ENCODE results near the gene FBH1.

The FBH1 gene

DNA sequence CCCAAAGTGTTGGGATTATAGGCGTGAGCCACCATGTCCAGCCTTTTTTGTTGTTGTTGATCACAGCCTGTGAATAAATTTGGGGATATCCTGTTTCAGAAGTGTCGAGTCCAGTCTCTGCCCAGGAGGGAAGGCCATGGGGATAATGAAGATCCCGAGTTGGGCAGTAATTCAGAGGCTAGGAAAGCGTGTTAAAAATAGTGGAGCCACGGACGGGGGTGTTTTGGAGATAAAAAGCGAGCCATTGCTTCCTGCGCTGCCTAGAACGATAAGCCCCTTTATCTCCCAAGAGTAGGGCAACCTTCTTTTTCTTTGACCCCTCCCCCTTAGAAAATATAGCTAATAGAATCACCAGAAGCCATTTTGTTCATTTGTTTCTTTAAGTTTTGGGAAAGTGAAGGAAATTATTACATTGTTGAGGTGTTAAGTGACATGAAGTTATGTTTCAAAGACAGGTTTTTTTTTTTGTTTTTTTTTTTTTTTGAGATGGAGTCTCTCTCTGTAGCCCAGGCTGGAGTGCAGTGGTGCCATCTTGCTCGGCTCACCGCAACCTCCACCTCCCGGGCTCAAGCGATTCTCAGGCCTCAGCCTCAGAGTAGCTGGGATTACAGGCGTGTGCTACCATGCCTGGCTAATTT is 44.0 kb downstream of the FBH1 start:
- Histone ChIP-seq H3K4ac (ENCODE audit: low read depth in 1 of 2, low read length in 2 of 2) (no peak overlapping the region), H3K4me3 (ENCODE audit: insufficient read depth in 1 of 2, low read depth in 1 of 2, low read length in 2 of 2) (no peak overlapping the region), H2BK5ac (ENCODE audit: low read depth, low read length, poor library complexity, severe bottlenecking) (no peak overlapping the region), H4K91ac (ENCODE audit: low read length) (no peak overlapping the region), H2AFZ (ENCODE audit: low read depth, low read length) (no peak overlapping the region), H2BK120ac (ENCODE audit: low read depth, low read length) (no peak overlapping the region), H3K18ac (ENCODE audit: low read depth in 1 of 2, low read length in 2 of 2) (no peak overlapping the region), H3K4me1 (ENCODE audit: control insufficient read depth, insufficient read depth, low read depth, low read length) (no peaks in the 10 kb centered on the region), H3K4me2 (ENCODE audit: low read length, poor library complexity, severe bottlenecking) (no peak overlapping the region), H2AK5ac (ENCODE audit: low read length, severe bottlenecking) (no peak overlapping the region), H3K79me1 (replicated peaks; ENCODE audit: low read length, poor library complexity, severe bottlenecking) (peaks cover 9% of the 10 kb centered on the region), H3K9ac (ENCODE audit: low read length) (no peak overlapping the region), H3K9me3 (ENCODE audit: control insufficient read depth, low read length) (no peaks in the 10 kb centered on the region), H3K36me3 (ENCODE audit: control insufficient read depth in 1 of 2, insufficient read depth in 2 of 2, low read depth in 1 of 2, low read length in 2 of 2) (peaks cover 59 to 94% of the 10 kb centered on the region in 2 experiments), H2BK15ac (ENCODE audit: low read depth, poor library complexity, severe bottlenecking) (no peak overlapping the region), H3K27me3 (ENCODE audit: control insufficient read depth in 1 of 2, insufficient read depth in 1 of 2, low read length in 2 of 2) (no peaks in the 10 kb centered on the region), H3K23ac (ENCODE audit: low read length in 2 of 2) (no peak overlapping the region), H2BK12ac (ENCODE audit: low read length in 2 of 2) (no peak overlapping the region), H3K14ac (ENCODE audit: low read length in 2 of 2) (no peak overlapping the region), H4K8ac (ENCODE audit: low read length) (no peak overlapping the region), H3K27ac (ENCODE audit: low read length, poor library complexity, severe bottlenecking) (no peak overlapping the region)
- WGBS: 92% methylated on average over 9 of the region's 14 CpGs
- no peak for DNase-seq

GRCh38 chr10:5935628-5936027 is 45.6 kb downstream of the FBH1 start:
- H2BK15ac ChIP-seq (ENCODE audit: low read depth, poor library complexity, severe bottlenecking): no peak overlapping the region
- H2AFZ ChIP-seq (ENCODE audit: low read depth, low read length): no peak overlapping the region
- no peaks in the 10 kb centered on the region for H3K27me3 ChIP-seq (ENCODE audit: control insufficient read depth in 1 of 2, insufficient read depth in 1 of 2, low read length in 2 of 2)
- no peak overlapping the region for H3K18ac ChIP-seq (ENCODE audit: low read depth in 1 of 2, low read length in 2 of 2)
- no peak overlapping the region for H3K4ac ChIP-seq (ENCODE audit: low read depth in 1 of 2, low read length in 2 of 2)
- H3K9ac ChIP-seq (ENCODE audit: low read length): no peak overlapping the region
- H2BK12ac ChIP-seq (ENCODE audit: low read length in 2 of 2): no peak overlapping the region
- H3K9me3 ChIP-seq (ENCODE audit: control insufficient read depth, low read length): no peaks in the 10 kb centered on the region
- H4K91ac ChIP-seq (ENCODE audit: low read length): no peak overlapping the region
- no peaks in the 10 kb centered on the region for H3K4me1 ChIP-seq (ENCODE audit: control insufficient read depth, insufficient read depth, low read depth, low read length)
- no peak overlapping the region for H2BK5ac ChIP-seq (ENCODE audit: low read depth, low read length, poor library complexity, severe bottlenecking)
- DNase-seq: no peak
- H2BK120ac ChIP-seq (ENCODE audit: low read depth, low read length): no peak overlapping the region
- H3K23ac ChIP-seq (ENCODE audit: low read length in 2 of 2): no peak overlapping the region
- 98% methylated on average over 10 of the region's 10 CpGs for WGBS
- no peak overlapping the region for H3K14ac ChIP-seq (ENCODE audit: low read length in 2 of 2)
- H2AK5ac ChIP-seq (ENCODE audit: low read length, severe bottlenecking): no peak overlapping the region
- H3K4me2 ChIP-seq (ENCODE audit: low read length, poor library complexity, severe bottlenecking): no peak overlapping the region
- H3K27ac ChIP-seq (ENCODE audit: low read length, poor library complexity, severe bottlenecking): no peak overlapping the region
- H4K8ac ChIP-seq (ENCODE audit: low read length): no peak overlapping the region
- peaks cover 4% of the 10 kb centered on the region for H3K79me1 ChIP-seq (replicated peaks; ENCODE audit: low read length, poor library complexity, severe bottlenecking)
- H3K4me3 ChIP-seq (ENCODE audit: insufficient read depth in 1 of 2, low read depth in 1 of 2, low read length in 2 of 2): no peak overlapping the region
- peaks cover 55 to 78% of the 10 kb centered on the region in 2 experiments for H3K36me3 ChIP-seq (ENCODE audit: control insufficient read depth in 1 of 2, insufficient read depth in 2 of 2, low read depth in 1 of 2, low read length in 2 of 2)

DNA sequence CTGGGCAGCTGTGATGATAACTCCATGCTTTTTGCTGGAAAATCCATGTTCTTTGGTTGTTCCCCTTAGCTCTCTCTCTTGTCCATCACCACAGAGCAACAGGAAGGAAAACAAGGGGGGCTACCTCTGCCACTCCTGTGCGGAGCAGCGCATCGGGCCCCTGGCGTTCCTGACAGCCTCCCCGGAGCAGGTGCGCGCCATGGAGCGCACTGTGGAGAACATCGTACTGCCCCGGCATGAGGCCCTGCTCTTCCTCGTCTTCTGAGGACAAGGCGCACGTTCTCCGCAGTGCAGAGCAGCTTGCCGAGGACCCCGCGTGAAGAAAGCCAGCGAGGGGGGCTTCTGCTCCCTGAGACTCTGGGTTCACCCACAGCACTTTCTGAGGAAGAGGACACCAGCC is 47.0 kb downstream of the FBH1 start:
- H3K4me1 ChIP-seq (ENCODE audit: control insufficient read depth, insufficient read depth, low read depth, low read length): no peaks in the 10 kb centered on the region
- H4K8ac ChIP-seq (ENCODE audit: low read length): no peak overlapping the region
- whole genome bisulfite sequencing: 97% methylated on average over 18 of the region's 18 CpGs
- H3K4me3 ChIP-seq (ENCODE audit: insufficient read depth in 1 of 2, low read depth in 1 of 2, low read length in 2 of 2): no peak overlapping the region
- peaks cover 50 to 64% of the 10 kb centered on the region in 2 experiments for H3K36me3 ChIP-seq (ENCODE audit: control insufficient read depth in 1 of 2, insufficient read depth in 2 of 2, low read depth in 1 of 2, low read length in 2 of 2)
- peaks cover 4% of the 10 kb centered on the region for H3K79me1 ChIP-seq (replicated peaks; ENCODE audit: low read length, poor library complexity, severe bottlenecking)
- H2BK5ac ChIP-seq (ENCODE audit: low read depth, low read length, poor library complexity, severe bottlenecking): no peak overlapping the region
- no peak overlapping the region for H2BK12ac ChIP-seq (ENCODE audit: low read length in 2 of 2)
- no peak overlapping the region for H2AK5ac ChIP-seq (ENCODE audit: low read length, severe bottlenecking)
- no peak overlapping the region for H3K18ac ChIP-seq (ENCODE audit: low read depth in 1 of 2, low read length in 2 of 2)
- H3K9ac ChIP-seq (ENCODE audit: low read length): no peak overlapping the region
- no peak overlapping the region for H3K14ac ChIP-seq (ENCODE audit: low read length in 2 of 2)
- H3K4ac ChIP-seq (ENCODE audit: low read depth in 1 of 2, low read length in 2 of 2): no peak overlapping the region
- no peaks in the 10 kb centered on the region for H3K9me3 ChIP-seq (ENCODE audit: control insufficient read depth, low read length)
- no peak for DNase-seq
- H2AFZ ChIP-seq (ENCODE audit: low read depth, low read length): no peak overlapping the region
- no peak overlapping the region for H2BK120ac ChIP-seq (ENCODE audit: low read depth, low read length)
- H2BK15ac ChIP-seq (ENCODE audit: low read depth, poor library complexity, severe bottlenecking): no peak overlapping the region
- no peak overlapping the region for H4K91ac ChIP-seq (ENCODE audit: low read length)
- H3K27me3 ChIP-seq (ENCODE audit: control insufficient read depth in 1 of 2, insufficient read depth in 1 of 2, low read length in 2 of 2): no peaks in the 10 kb centered on the region
- H3K4me2 ChIP-seq (ENCODE audit: low read length, poor library complexity, severe bottlenecking): no peak overlapping the region
- no peak overlapping the region for H3K23ac ChIP-seq (ENCODE audit: low read length in 2 of 2)
- H3K27ac ChIP-seq (ENCODE audit: low read length, poor library complexity, severe bottlenecking): no peak overlapping the region

GRCh38 chr10:5938291-5938690 is 48.2 kb downstream of the FBH1 start:
- DNase-seq: no peak
- H3K4me2 ChIP-seq (ENCODE audit: low read length, poor library complexity, severe bottlenecking): no peak overlapping the region
- no peak overlapping the region for H2BK5ac ChIP-seq (ENCODE audit: low read depth, low read length, poor library complexity, severe bottlenecking)
- peaks cover 4% of the 10 kb centered on the region for H3K79me1 ChIP-seq (replicated peaks; ENCODE audit: low read length, poor library complexity, severe bottlenecking)
- no peak overlapping the region for H2BK120ac ChIP-seq (ENCODE audit: low read depth, low read length)
- no peak overlapping the region for H3K27ac ChIP-seq (ENCODE audit: low read length, poor library complexity, severe bottlenecking)
- H3K18ac ChIP-seq (ENCODE audit: low read depth in 1 of 2, low read length in 2 of 2): no peak overlapping the region
- H3K23ac ChIP-seq (ENCODE audit: low read length in 2 of 2): no peak overlapping the region
- no peak overlapping the region for H3K4me3 ChIP-seq (ENCODE audit: insufficient read depth in 1 of 2, low read depth in 1 of 2, low read length in 2 of 2)
- no peak overlapping the region for H4K91ac ChIP-seq (ENCODE audit: low read length)
- no peak overlapping the region for H2AK5ac ChIP-seq (ENCODE audit: low read length, severe bottlenecking)
- H3K9ac ChIP-seq (ENCODE audit: low read length): no peak overlapping the region
- H3K4me1 ChIP-seq (ENCODE audit: control insufficient read depth, insufficient read depth, low read depth, low read length): no peaks in the 10 kb centered on the region
- H2BK12ac ChIP-seq (ENCODE audit: low read length in 2 of 2): no peak overlapping the region
- no peak overlapping the region for H3K14ac ChIP-seq (ENCODE audit: low read length in 2 of 2)
- H4K8ac ChIP-seq (ENCODE audit: low read length): no peak overlapping the region
- peaks cover 42 to 52% of the 10 kb centered on the region in 2 experiments for H3K36me3 ChIP-seq (ENCODE audit: control insufficient read depth in 1 of 2, insufficient read depth in 2 of 2, low read depth in 1 of 2, low read length in 2 of 2)
- H2AFZ ChIP-seq (ENCODE audit: low read depth, low read length): no peak overlapping the region
- 95% methylated on average over 12 of the region's 12 CpGs for WGBS
- no peak overlapping the region for H3K4ac ChIP-seq (ENCODE audit: low read depth in 1 of 2, low read length in 2 of 2)
- H3K9me3 ChIP-seq (ENCODE audit: control insufficient read depth, low read length): no peaks in the 10 kb centered on the region
- H3K27me3 ChIP-seq (ENCODE audit: control insufficient read depth in 1 of 2, insufficient read depth in 1 of 2, low read length in 2 of 2): no peaks in the 10 kb centered on the region
- no peak overlapping the region for H2BK15ac ChIP-seq (ENCODE audit: low read depth, poor library complexity, severe bottlenecking)
